HepG2 (cell line): ENCODE data around the gene SMAD7. TPM values are rescaled to one million over a fixed set of nuclear protein-coding genes. Genes with fewer than 3 reads are reported as not detected.

Experiments used
- ATAC-seq: fragments of 200-7000 bp; cut with Tn5 transposase; 3 replicates; pipeline ENCODE4 v1.9.1; 2020; ENCODE audit warnings: mild to moderate bottlenecking, moderate library complexity
- BruUV-seq: library from RNA; stranded (reverse); fragments of 400-500 nt; replicated peaks from 2 replicates; lab custom pipeline; 2021; lab: Mats Ljungman, UMichigan
- CTCF ChIA-PET: fragments of 300-600 bp; formaldehyde crosslinking; extraction: SDS; loops from one replicate; lab custom pipeline; 2021; ENCODE audit warnings: low total read pairs, inconsistent platforms, low intra/inter-chr PET ratio; lab: Yijun Ruan, JAX
- POLR2A ChIA-PET: fragments of 350-600 bp; sonication (Branson Sonifier 250); formaldehyde crosslinking; loops from one replicate; lab custom pipeline; 2020; ENCODE audit warnings: antibody characterized with exemption, inconsistent platforms; lab: Yijun Ruan, JAX
- DNase-seq: peaks from one replicate; pipeline ENCODE4 v3.0.0-alpha.2; 2015; ENCODE audit warnings: low spot score
- FAIRE-seq: peaks from 3 replicates; lab custom pipeline; 2011; peaks lifted over from hg19 to GRCh38; lab: Jason Lieb, UNC
- H2AFZ ChIP-seq: one replicate; pipeline ENCODE4 v1.6.1; 2011; ENCODE audit warnings: low read length, inconsistent platforms
- H3K27ac ChIP-seq: fragments of 300-600 bp; 3 replicates; pipeline ENCODE4 v1.8.0; 2011; ENCODE audit warnings: mixed run types, mild to moderate bottlenecking, mixed read lengths, low read length, inconsistent platforms; ENCODE audit not compliant: insufficient read depth; ENCODE audit errors: extremely low read length
- H3K27me3 ChIP-seq, 2 experiments: fragments of 200-600 bp in 1 of 2; 2 replicates in 1 of 2; 3 replicates in 1 of 2; pipeline versions ENCODE4 v1.6.0 to v1.8.0; 2011; ENCODE audit warnings: low read length in 2 of 2, mild to moderate bottlenecking in 2 of 2, moderate library complexity in 2 of 2, inconsistent platforms in 1 of 2; ENCODE audit not compliant: insufficient read depth in 2 of 2, control insufficient read depth in 1 of 2
- H3K36me3 ChIP-seq, 2 experiments: fragments of 200-600 bp in 1 of 2; replicated peaks in 1 of 2; 2 replicates in 1 of 2; 3 replicates in 1 of 2; pipeline versions ENCODE4 v1.5.1 to v1.8.0; 2011; ENCODE audit warnings: low read length in 2 of 2, inconsistent platforms in 1 of 2; ENCODE audit not compliant: insufficient read depth in 2 of 2, control insufficient read depth in 1 of 2
- H3K4me1 ChIP-seq: 2 replicates; pipeline ENCODE4 v1.5.1; 2012; ENCODE audit warnings: low read length, inconsistent platforms; ENCODE audit not compliant: insufficient read depth
- H3K4me2 ChIP-seq: 2 replicates; pipeline ENCODE4 v1.6.0; 2011; ENCODE audit warnings: low read depth, low read length, inconsistent platforms
- H3K4me3 ChIP-seq, 3 experiments: fragments of 200-600 bp in 1 of 3; sonication (generic), shearing (Covaris generic) in 1 of 3; replicated peaks in 1 of 3; 2 replicates each; pipeline ENCODE4 v1.5.1; 2011 to 2016; ENCODE audit warnings: low read length in 3 of 3, inconsistent platforms in 2 of 3, low read depth in 2 of 3, mild to moderate bottlenecking in 2 of 3, control low read depth in 1 of 3, mixed read lengths in 1 of 3; ENCODE audit not compliant: insufficient read depth in 1 of 3
- H3K79me2 ChIP-seq: one replicate; pipeline ENCODE4 v1.6.1; 2011; ENCODE audit warnings: low read length, inconsistent platforms; ENCODE audit not compliant: insufficient read depth
- H3K9ac ChIP-seq: 2 replicates; pipeline ENCODE4 v1.6.0; 2011; ENCODE audit warnings: mild to moderate bottlenecking, low read depth, low read length, inconsistent platforms; ENCODE audit not compliant: insufficient read depth
- H3K9me3 ChIP-seq: 2 replicates; pipeline ENCODE4 v1.5.1; 2012; ENCODE audit warnings: mild to moderate bottlenecking, low read length
- H4K20me1 ChIP-seq: 2 replicates; pipeline ENCODE4 v1.6.0; 2011; ENCODE audit warnings: inconsistent platforms, mild to moderate bottlenecking, low read length, moderate library complexity; ENCODE audit not compliant: insufficient read depth
- ADNP ChIP-seq: sonication (generic); formaldehyde crosslinking; IDR thresholded peaks from 2 replicates; pipeline ENCODE4 v1.4.0; 2020; ENCODE audit warnings: missing genetic modification reagents
- AHR ChIP-seq: IDR thresholded peaks from 2 replicates; pipeline ENCODE4 v1.6.1; 2018; ENCODE audit warnings: missing genetic modification reagents, missing compliant biosample characterization
- BRF2 ChIP-seq: sonication (generic); formaldehyde crosslinking; IDR thresholded peaks from 2 replicates; pipeline ENCODE4 v1.8.1; 2022; ENCODE audit warnings: mild to moderate bottlenecking, missing genetic modification reagents
- KDM6A ChIP-seq: IDR thresholded peaks from 2 replicates; pipeline ENCODE4 v1.6.1; 2016; ENCODE audit warnings: low read depth
- MAFF ChIP-seq: IDR thresholded peaks from 2 replicates; pipeline ENCODE4 v1.6.1; 2011; ENCODE audit warnings: low read depth, low read length, improper control_type of control experiment
- NRL ChIP-seq: sonication (generic); formaldehyde crosslinking; IDR thresholded peaks from 2 replicates; pipeline ENCODE4 v1.5.0; 2020; ENCODE audit warnings: missing genetic modification reagents, mild to moderate bottlenecking, moderate library complexity, borderline replicate concordance
- RBAK ChIP-seq: sonication (generic); formaldehyde crosslinking; IDR thresholded peaks from 2 replicates; pipeline ENCODE4 v1.5.1; 2020; ENCODE audit warnings: mild to moderate bottlenecking, missing genetic modification reagents
- RXRA ChIP-seq: sonication (generic); formaldehyde crosslinking; IDR thresholded peaks from 2 replicates; pipeline ENCODE4 v1.5.1; 2020; ENCODE audit warnings: missing genetic modification reagents
- ZC3H13 ChIP-seq: sonication (generic); formaldehyde crosslinking; IDR thresholded peaks from 2 replicates; pipeline ENCODE4 v1.8.1; 2023; ENCODE audit warnings: mild to moderate bottlenecking, missing genetic modification reagents, moderate library complexity
- ZNF503 ChIP-seq: sonication (generic); formaldehyde crosslinking; IDR thresholded peaks from 2 replicates; pipeline ENCODE4 v1.4.0; 2020; ENCODE audit warnings: missing genetic modification reagents
- ZNF598 ChIP-seq: sonication (generic); formaldehyde crosslinking; IDR thresholded peaks from 2 replicates; pipeline ENCODE4 v1.5.1; 2020; ENCODE audit warnings: mild to moderate bottlenecking, missing genetic modification reagents, borderline replicate concordance
- WGBS: methylation state at CpG from one replicate; pipeline ENCODE4 v1.1.6; 2017; ENCODE audit warnings: low lambda C conversion rate; 5-methylcytosine and 5-hydroxymethylcytosine counted together
- in situ Hi-C: cut with HindIII; loops from 2 replicates; pipeline ENCODE4 v1.10.0; 2017; ENCODE audit warnings: low pct_unique_long_range_greater_than_20kb; ENCODE audit not compliant: extremely low pct_ligation_motif_present
- intact Hi-C: fragments of 100-400 bp; cut with micrococcal nuclease; formaldehyde crosslinking; loops from one replicate; pipeline ENCODE4 v1.10.0; 2022; ENCODE audit not compliant: unreplicated experiment
- polyA plus RNA-seq, 8 experiments: library from polyadenylated mRNA; depleted of rRNA in 3 of 8; stranded (reverse) in 7 of 8; unstranded in 1 of 8; fragments of >200 nt; fragmentation: Illumina TruSeq in 4 of 8; extraction: Trizol in 4 of 8; gene quantifications; 2 replicates each; pipeline versions ENCODE4 v1.2.1 to v1.2.3, GENCODE V29; 2011 to 2016; ENCODE audit warnings: low read depth in 4 of 8, missing spikeins in 1 of 8, mixed read lengths in 1 of 8; ENCODE audit not compliant: insufficient read depth in 1 of 8
- total RNA-seq, 5 experiments: library from RNA; depleted of rRNA; stranded (reverse); fragments of >200 nt; fragmentation: Illumina TruSeq; extraction: Trizol; gene quantifications; 2 replicates each; pipeline ENCODE4 v1.2.3, GENCODE V29; 2016; ENCODE audit warnings: low read depth in 1 of 5
- TF ChIP-seq, protein P1 (sequence below): sonication (generic); formaldehyde crosslinking; IDR thresholded peaks from 2 replicates; pipeline ENCODE4; 2020; ENCODE audit warnings: missing genetic modification reagents, mild to moderate bottlenecking, borderline replicate concordance

SMAD7 gene
- total and polyA plus RNA-seq, 2 of the 13 experiments (the other 11 are each of a cell fraction or from before 2014, with no cell fraction given) = 17.4 to 24.7 TPM

DNA sequence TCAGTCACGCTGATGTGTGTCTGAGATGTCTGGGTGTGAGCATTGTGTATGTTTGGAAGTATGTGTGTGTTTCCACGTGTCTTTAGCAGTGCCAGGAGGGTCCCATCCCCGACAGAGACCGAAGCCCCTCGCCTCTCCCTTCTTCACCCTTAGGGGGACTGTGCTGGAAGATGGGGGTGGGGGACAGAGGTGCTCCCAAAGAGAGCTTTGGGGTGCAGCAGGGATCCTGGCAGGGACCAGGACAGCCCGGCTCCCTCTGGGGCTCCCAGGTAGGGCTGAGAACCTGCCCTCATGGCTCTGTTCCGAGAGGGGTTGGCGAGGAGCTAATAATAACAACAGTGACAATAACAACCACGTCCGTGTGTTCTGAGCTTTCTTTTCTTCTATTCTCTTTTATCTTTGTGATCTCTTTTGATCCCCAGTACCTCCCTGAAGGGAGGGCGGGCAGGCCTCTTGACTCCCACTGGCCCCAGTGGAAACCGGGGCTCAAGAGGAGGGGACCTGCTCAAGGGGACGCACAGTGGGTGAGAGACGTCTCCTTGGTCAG lies 57.6 kb downstream of the SMAD7 start (continued):
- TF ChIP-seq BRF2 (CRISPR knock-in tag) (no peak), ZNF598 (0 out of 2 replicates have a peak, but pooled peaks have one; percentile 6), AHR (CRISPR knock-in tag) (0 out of 2 replicates have a peak, but pooled peaks have one; percentile 1), KDM6A (CRISPR knock-in tag) (no peak), ZC3H13 (CRISPR knock-in tag) (no peak), ADNP (CRISPR knock-in tag) (no peak), NRL (CRISPR knock-in tag) (no peak)

DNA sequence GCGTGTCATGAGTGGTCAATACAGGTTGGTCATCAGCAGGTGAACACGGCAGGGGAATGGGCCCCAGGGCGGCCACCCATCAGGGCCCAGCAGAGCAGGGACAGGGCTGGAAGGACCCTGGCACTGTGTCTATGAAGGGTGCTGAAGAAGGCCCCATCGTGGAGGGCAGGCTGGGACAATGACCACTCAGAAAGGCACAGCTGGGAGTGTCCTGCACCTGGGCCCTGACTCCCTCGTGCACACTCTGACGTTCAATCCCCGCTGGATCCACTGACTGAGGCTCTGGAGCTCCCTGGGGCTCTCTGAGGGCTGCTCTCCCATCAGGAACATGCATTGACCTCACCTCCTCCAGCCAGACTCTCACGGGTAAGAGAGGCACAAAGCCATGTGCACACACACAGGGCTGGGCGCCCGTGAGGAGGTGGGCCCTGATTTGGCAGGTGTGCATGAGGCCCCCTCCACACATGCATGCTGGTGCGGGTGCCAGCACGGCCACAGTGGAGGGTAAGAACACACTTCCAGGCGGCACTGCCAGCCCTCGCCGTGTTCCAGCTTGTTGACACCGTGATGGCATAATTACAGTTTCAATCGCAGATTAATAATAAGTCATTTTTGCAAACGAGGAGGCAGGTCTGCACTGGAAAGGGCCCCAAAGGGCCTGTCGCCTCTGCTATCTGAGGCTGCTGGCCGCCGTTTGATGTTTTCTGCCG lies 58.5 kb downstream of the SMAD7 start:
- H3K36me3 ChIP-seq = no peaks in the 10 kb centered on the region
- H3K27ac ChIP-seq = no peak overlapping the region
- in situ Hi-C loops = loop anchor here (10.0 kb wide), 1 partner anchor 348 kb away; no protein-coding TSS in a partner anchor
- BruUV-seq = no TSS peak
- H3K4me3 ChIP-seq = no peak overlapping the region; a peak in 1 of 6 replicates
- FAIRE-seq = no peak
- no peaks in the 10 kb centered on the region for H3K79me2 ChIP-seq
- H3K4me2 ChIP-seq = peak overlapping the region; percentile 79; the same call in 1 of the 2 replicates
- ChIA-PET CTCF (no interaction called here), POLR2A (interaction anchor here (0.9 to 4.2 kb wide), 5 partner anchors 10 to 111 kb away, joined by 3 to 36 read pairs (median 6); no protein-coding TSS in a partner anchor)
- no peak for ATAC-seq
- H2AFZ ChIP-seq = no peak overlapping the region
- WGBS = 72% methylated on average over 15 of the region's 22 CpGs
- peaks cover 97% of the 10 kb centered on the region for H3K4me1 ChIP-seq
- H4K20me1 ChIP-seq = no peaks in the 10 kb centered on the region
- no peaks in the 10 kb centered on the region for H3K9me3 ChIP-seq
- H3K27me3 ChIP-seq = no peaks in the 10 kb centered on the region; a peak in 1 of 5 replicates
- DNase-seq = no peak
- H3K9ac ChIP-seq = 0 out of 2 replicates have a peak overlapping the region, but pooled peaks have one; percentile 19
- intact Hi-C loops = loop anchor here (2.0 to 10.0 kb wide), 2 partner anchors 14 to 282 kb away; no protein-coding TSS in a partner anchor
- TF ChIP-seq, protein P1, sequence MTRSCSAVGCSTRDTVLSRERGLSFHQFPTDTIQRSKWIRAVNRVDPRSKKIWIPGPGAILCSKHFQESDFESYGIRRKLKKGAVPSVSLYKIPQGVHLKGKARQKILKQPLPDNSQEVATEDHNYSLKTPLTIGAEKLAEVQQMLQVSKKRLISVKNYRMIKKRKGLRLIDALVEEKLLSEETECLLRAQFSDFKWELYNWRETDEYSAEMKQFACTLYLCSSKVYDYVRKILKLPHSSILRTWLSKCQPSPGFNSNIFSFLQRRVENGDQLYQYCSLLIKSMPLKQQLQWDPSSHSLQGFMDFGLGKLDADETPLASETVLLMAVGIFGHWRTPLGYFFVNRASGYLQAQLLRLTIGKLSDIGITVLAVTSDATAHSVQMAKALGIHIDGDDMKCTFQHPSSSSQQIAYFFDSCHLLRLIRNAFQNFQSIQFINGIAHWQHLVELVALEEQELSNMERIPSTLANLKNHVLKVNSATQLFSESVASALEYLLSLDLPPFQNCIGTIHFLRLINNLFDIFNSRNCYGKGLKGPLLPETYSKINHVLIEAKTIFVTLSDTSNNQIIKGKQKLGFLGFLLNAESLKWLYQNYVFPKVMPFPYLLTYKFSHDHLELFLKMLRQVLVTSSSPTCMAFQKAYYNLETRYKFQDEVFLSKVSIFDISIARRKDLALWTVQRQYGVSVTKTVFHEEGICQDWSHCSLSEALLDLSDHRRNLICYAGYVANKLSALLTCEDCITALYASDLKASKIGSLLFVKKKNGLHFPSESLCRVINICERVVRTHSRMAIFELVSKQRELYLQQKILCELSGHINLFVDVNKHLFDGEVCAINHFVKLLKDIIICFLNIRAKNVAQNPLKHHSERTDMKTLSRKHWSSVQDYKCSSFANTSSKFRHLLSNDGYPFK = no peak
- TF ChIP-seq ZNF503 (CRISPR knock-in tag) (no peak), RBAK (CRISPR knock-in tag) (no peak), RXRA (CRISPR knock-in tag) (peak; percentile 25; the same call in 1 of the 2 replicates), MAFF (peak; percentile 0; the same call in 1 of the 2 replicates)
